Measurements from ENCODE around the gene TXNL1. TPM values are rescaled to one million over a fixed set of nuclear protein-coding genes. Genes with fewer than 3 reads are reported as not detected.
"Not testable (repeated sequence)": the region's sequence is repeated elsewhere in the genome, so short reads cannot be mapped to it uniquely, and the experiment has no call there.

The TXNL1 gene
- polyA plus RNA-seq: 56.2 TPM

- peaks cover 30 to 38% (median 34%) of the 10 kb centered on the region in 3 donors for H3K4me1 Mint-ChIP-seq
- H3K4me3 Mint-ChIP-seq: peak within 1 kb of the TSS; percentile 90 to 99 (median 94)
- H3K36me3 Mint-ChIP-seq: peaks cover 10% of the 10 kb centered on the region
- H3K27me3 Mint-ChIP-seq: no peaks in the 10 kb centered on the region
- peak within 1 kb of the TSS; percentile 83 to 97 (median 97) for H3K27ac Mint-ChIP-seq
- H3K9me3 Mint-ChIP-seq: no peaks in the 10 kb centered on the region
These were observed at the start of gene TXNL1 for GRCh38 chr18:56638232-56639103. TSS of gene TXNL1 (minus strand) at chr18:56638592. CDS start at chr18:56638440, 152 bp downstream.

GRCh38 chr18:56684277-56684676, 45.9 kb upstream of the TXNL1 start:
- peaks cover 14% of the 10 kb centered on the region for H3K36me3 Mint-ChIP-seq
- no peaks in the 10 kb centered on the region for H3K9me3 Mint-ChIP-seq
- H3K27ac Mint-ChIP-seq: no peak overlapping the region
- no peaks in the 10 kb centered on the region for H3K4me1 Mint-ChIP-seq
- H3K27me3 Mint-ChIP-seq: no peaks in the 10 kb centered on the region
- H3K4me3 Mint-ChIP-seq: no peak overlapping the region

GRCh38 chr18:56678836-56679565, 40.6 kb upstream of the TXNL1 start:
- Mint-ChIP-seq H3K4me3 (no peak overlapping the region), H3K27ac (no peak overlapping the region), H3K36me3 (peaks cover 14% of the 10 kb centered on the region), H3K9me3 (peaks cover 3 to 7% (median 6%) of the 10 kb centered on the region in 3 donors), H3K4me1 (peaks cover 1 to 7% (median 3%) of the 10 kb centered on the region in 3 donors), H3K27me3 (no peaks in the 10 kb centered on the region)

- Mint-ChIP-seq H3K27ac (peak overlapping the region in 1 of 3 donors; percentile 20), H3K4me1 (peaks cover 1 to 8% (median 3%) of the 10 kb centered on the region in 3 donors), H3K27me3 (no peaks in the 10 kb centered on the region), H3K36me3 (peaks cover 12% of the 10 kb centered on the region), H3K4me3 (no peak overlapping the region), H3K9me3 (peaks cover 3 to 7% (median 6%) of the 10 kb centered on the region in 3 donors)
These were observed 38.2 kb upstream of the TXNL1 start for GRCh38 chr18:56676639-56677038.

- Mint-ChIP-seq H3K4me1 (peaks cover 6 to 23% (median 8%) of the 10 kb centered on the region in 3 donors), H3K27ac (no peak overlapping the region), H3K36me3 (peaks cover 7% of the 10 kb centered on the region), H3K27me3 (no peaks in the 10 kb centered on the region), H3K9me3 (peaks cover under 1 to 6% (median 5%) of the 10 kb centered on the region in 3 donors), H3K4me3 (no peak overlapping the region)
These were observed 34.6 kb upstream of the TXNL1 start for GRCh38 chr18:56672981-56673380.

GRCh38 chr18:56672391-56672790, 34.0 kb upstream of the TXNL1 start:
- H3K9me3 Mint-ChIP-seq: peaks cover 0 to 3% (median 0%) of the 10 kb centered on the region in 3 donors
- H3K4me3 Mint-ChIP-seq: no peak overlapping the region
- H3K27me3 Mint-ChIP-seq: no peaks in the 10 kb centered on the region
- peaks cover 2% of the 10 kb centered on the region for H3K36me3 Mint-ChIP-seq
- no peak overlapping the region for H3K27ac Mint-ChIP-seq
- H3K4me1 Mint-ChIP-seq: peaks cover 4 to 24% (median 6%) of the 10 kb centered on the region in 3 donors

- Mint-ChIP-seq H3K27me3 (no peaks in the 10 kb centered on the region), H3K9me3 (no peaks in the 10 kb centered on the region), H3K27ac (no peak overlapping the region), H3K4me3 (no peak overlapping the region), H3K36me3 (peaks cover 3% of the 10 kb centered on the region), H3K4me1 (peaks cover 2 to 15% (median 9%) of the 10 kb centered on the region in 3 donors)
These were observed 24.5 kb upstream of the TXNL1 start for GRCh38 chr18:56662902-56663301.

GRCh38 chr18:56662502-56662901, 24.1 kb upstream of the TXNL1 start:
- H3K36me3 Mint-ChIP-seq: peaks cover 5% of the 10 kb centered on the region
- no peak overlapping the region for H3K27ac Mint-ChIP-seq
- H3K27me3 Mint-ChIP-seq: no peaks in the 10 kb centered on the region
- H3K9me3 Mint-ChIP-seq: no peaks in the 10 kb centered on the region
- peaks cover 2 to 15% (median 5%) of the 10 kb centered on the region in 3 donors for H3K4me1 Mint-ChIP-seq
- no peak overlapping the region for H3K4me3 Mint-ChIP-seq

GRCh38 chr18:56662063-56662408, 23.6 kb upstream of the TXNL1 start:
- Mint-ChIP-seq H3K27ac (no peak overlapping the region), H3K4me3 (no peak overlapping the region), H3K9me3 (no peaks in the 10 kb centered on the region), H3K27me3 (no peaks in the 10 kb centered on the region), H3K4me1 (peaks cover 1 to 15% (median 2%) of the 10 kb centered on the region in 3 donors), H3K36me3 (peaks cover 5% of the 10 kb centered on the region)

GRCh38 chr18:56661360-56662062, 23.1 kb upstream of the TXNL1 start:
- Mint-ChIP-seq H3K4me3 (no peak overlapping the region), H3K4me1 (peaks cover 0 to 14% (median 3%) of the 10 kb centered on the region in 3 donors), H3K36me3 (peaks cover 5% of the 10 kb centered on the region), H3K27me3 (no peaks in the 10 kb centered on the region), H3K9me3 (no peaks in the 10 kb centered on the region), H3K27ac (no peak overlapping the region)

- H3K4me3 Mint-ChIP-seq: peak overlapping the region in 1 of 4 donors; percentile 19
- no peaks in the 10 kb centered on the region for H3K27me3 Mint-ChIP-seq
- H3K36me3 Mint-ChIP-seq: peaks cover 5% of the 10 kb centered on the region
- H3K9me3 Mint-ChIP-seq: no peaks in the 10 kb centered on the region
- H3K27ac Mint-ChIP-seq: peak overlapping the region in 1 of 3 donors; percentile 76
- peaks cover 0 to 15% (median 6%) of the 10 kb centered on the region in 3 donors for H3K4me1 Mint-ChIP-seq
These were observed 22.3 kb upstream of the TXNL1 start for GRCh38 chr18:56660655-56661054.

- peaks cover 0 to 2% (median 0%) of the 10 kb centered on the region in 3 donors for H3K9me3 Mint-ChIP-seq
- no peaks in the 10 kb centered on the region for H3K27me3 Mint-ChIP-seq
- H3K4me3 Mint-ChIP-seq: no peak overlapping the region
- H3K27ac Mint-ChIP-seq: no peak overlapping the region
- peaks cover 7% of the 10 kb centered on the region for H3K36me3 Mint-ChIP-seq
- H3K4me1 Mint-ChIP-seq: peaks cover 7 to 21% (median 11%) of the 10 kb centered on the region in 3 donors
These were observed 20.7 kb upstream of the TXNL1 start for GRCh38 chr18:56659111-56659510.

- Mint-ChIP-seq H3K36me3 (peaks cover 9% of the 10 kb centered on the region), H3K4me3 (no peak overlapping the region), H3K27me3 (no peaks in the 10 kb centered on the region), H3K4me1 (peaks cover 13 to 25% (median 15%) of the 10 kb centered on the region in 3 donors), H3K27ac (no peak overlapping the region), H3K9me3 (peaks cover 0 to 2% (median 0%) of the 10 kb centered on the region in 3 donors)
These were observed 19.9 kb upstream of the TXNL1 start for GRCh38 chr18:56658261-56658660.

GRCh38 chr18:56654280-56654679, 15.9 kb upstream of the TXNL1 start:
- H3K36me3 Mint-ChIP-seq, H3K9me3 Mint-ChIP-seq, H3K27me3 Mint-ChIP-seq, H3K27ac Mint-ChIP-seq: not testable (repeated sequence)
- Mint-ChIP-seq H3K4me1 (peaks cover 27 to 36% (median 30%) of the 10 kb centered on the region in 3 donors), H3K4me3 (peak overlapping the region in 2 of 4 donors; percentile 24 to 71)
